GM12878 (cell line): ENCODE data around the gene SEMA5A. TPM values are rescaled to one million over a fixed set of nuclear protein-coding genes. Genes with fewer than 3 reads are reported as not detected.

ENCODE experiments used
- ATAC-seq: fragments of 200-7000 bp; cut with Tn5 transposase; 3 replicates; pipeline ENCODE4 v1.9.1; 2020; ENCODE audit warnings: mild to moderate bottlenecking, moderate library complexity
- BruUV-seq: library from RNA; stranded (reverse); fragments of 400-500 nt; replicated peaks from 2 replicates; lab custom pipeline; 2021; lab: Mats Ljungman, UMichigan
- CTCF ChIA-PET: fragments of 300-600 bp; sonication (Branson Sonifier 250); formaldehyde crosslinking; extraction: SDS; loops from one replicate; lab custom pipeline; 2021; ENCODE audit warnings: inconsistent platforms; lab: Yijun Ruan, JAX
- POLR2A ChIA-PET: fragments of 350-600 bp; formaldehyde crosslinking; extraction: SDS; loops from one replicate; lab custom pipeline; 2021; ENCODE audit warnings: inconsistent platforms; lab: Charles Lee
- RAD21 ChIA-PET: fragments of 300-600 bp; sonication (Branson Sonifier 250); formaldehyde crosslinking; loops from one replicate; lab custom pipeline; 2023; ENCODE audit warnings: antibody characterized with exemption; ENCODE audit not compliant: unreplicated experiment; lab: Charles Lee
- SMC1A ChIA-PET: fragments of 300-600 bp; sonication (Branson Sonifier 250); formaldehyde crosslinking; loops from one replicate; lab custom pipeline; 2023; ENCODE audit not compliant: unreplicated experiment, uncharacterized antibody; lab: Charles Lee
- DNase-seq: peaks from one replicate; pipeline ENCODE4 v3.0.0-alpha.2; 2011; ENCODE audit warnings: low read depth, low spot score
- FAIRE-seq: peaks from 3 replicates; lab custom pipeline; 2011; peaks lifted over from hg19 to GRCh38; lab: Jason Lieb, UNC
- H2AFZ ChIP-seq: 2 replicates; pipeline ENCODE4 v1.6.0; 2011; ENCODE audit warnings: low read depth, low read length, control low read depth; ENCODE audit not compliant: control insufficient read depth
- H3K27ac ChIP-seq: 2 replicates; pipeline ENCODE4 v1.5.1; 2011; ENCODE audit warnings: control low read depth; ENCODE audit not compliant: control insufficient read depth, insufficient read depth
- H3K27me3 ChIP-seq, 2 experiments: replicated peaks in 1 of 2; 2 replicates each; pipeline versions ENCODE4 v1.6.0 to v1.6.1; 2011; ENCODE audit warnings: low read length in 1 of 2; ENCODE audit not compliant: control insufficient read depth in 2 of 2, insufficient read depth in 2 of 2
- H3K36me3 ChIP-seq, 2 experiments: 2 replicates each; pipeline ENCODE4 v1.5.1; 2011; ENCODE audit warnings: low read length in 1 of 2; ENCODE audit not compliant: control insufficient read depth in 2 of 2, insufficient read depth in 2 of 2
- H3K4me1 ChIP-seq: 2 replicates; pipeline ENCODE4 v1.6.1; 2011; ENCODE audit warnings: mild to moderate bottlenecking, low read length, moderate library complexity, mixed read lengths; ENCODE audit not compliant: control insufficient read depth, insufficient read depth
- H3K4me2 ChIP-seq: 2 replicates; pipeline ENCODE4 v1.6.0; 2011; ENCODE audit warnings: control low read depth; ENCODE audit not compliant: control insufficient read depth, insufficient read depth
- H3K4me3 ChIP-seq: fragments of 200-600 bp; sonication (generic); 2 replicates; pipeline ENCODE4 v1.5.1; 2016
- H3K79me2 ChIP-seq: 2 replicates; pipeline ENCODE4 v1.6.0; 2011; ENCODE audit warnings: low read length; ENCODE audit not compliant: control insufficient read depth, insufficient read depth
- H3K9ac ChIP-seq: 2 replicates; pipeline ENCODE4 v1.8.0; 2011; ENCODE audit warnings: low read length, control low read depth, mixed read lengths; ENCODE audit not compliant: control insufficient read depth, insufficient read depth
- H3K9me3 ChIP-seq: replicated peaks from 3 replicates; pipeline ENCODE4 v1.5.1; 2011; ENCODE audit warnings: mild to moderate bottlenecking, low read length; ENCODE audit not compliant: control insufficient read depth, insufficient read depth
- H4K20me1 ChIP-seq: 2 replicates; pipeline ENCODE4 v1.6.0; 2011; ENCODE audit not compliant: control insufficient read depth, insufficient read depth
- IKZF2 ChIP-seq, 2 experiments: fragments of 450-650 bp; IDR thresholded peaks; 2 replicates each; pipeline ENCODE4 v1.6.1; 2017; ENCODE audit warnings: mild to moderate bottlenecking in 2 of 2, moderate library complexity in 2 of 2
- MXI1 ChIP-seq: fragments of 150-350 bp; IDR thresholded peaks from 2 replicates; pipeline ENCODE4 v1.6.1; 2011; ENCODE audit warnings: low read depth, mild to moderate bottlenecking, inconsistent platforms, low read length, improper control_type of control experiment
- MYC ChIP-seq: IDR thresholded peaks from 2 replicates; pipeline ENCODE4 v1.6.1; 2011; ENCODE audit warnings: mild to moderate bottlenecking, low read length, moderate library complexity, inconsistent platforms; ENCODE audit not compliant: insufficient read depth, insufficient replicate concordance, insufficient read length, severe bottlenecking
- NFIC ChIP-seq: IDR thresholded peaks from 2 replicates; pipeline ENCODE4 v1.6.1; 2012; ENCODE audit warnings: low read depth, mild to moderate bottlenecking, inconsistent platforms, low read length, moderate library complexity
- NR2C1 ChIP-seq: fragments of 450-650 bp; IDR thresholded peaks from 2 replicates; pipeline ENCODE4 v1.6.1; 2017; ENCODE audit warnings: antibody characterized with exemption, mild to moderate bottlenecking, moderate library complexity
- WGBS: methylation state at CpG from one replicate; pipeline ENCODE4 v1.1.6; 2016; ENCODE audit warnings: low lambda C conversion rate; ENCODE audit not compliant: insufficient replicate concordance, insufficient coverage; ENCODE audit errors: missing lambda C conversion rate; 5-methylcytosine and 5-hydroxymethylcytosine counted together
- in situ Hi-C: fragments of 300-500 bp; cut with MboI; formaldehyde crosslinking; loops from 9 replicates; pipeline ENCODE4 v1.14.3; 2018; ENCODE audit warnings: mixed read lengths
- intact Hi-C: fragments of 100-400 bp; cut with micrococcal nuclease; formaldehyde crosslinking; loops from one replicate; pipeline ENCODE4 v1.14.2; 2022; ENCODE audit not compliant: unreplicated experiment
- polyA plus RNA-seq, 11 experiments: library from polyadenylated mRNA; depleted of rRNA in 4 of 11; unstranded in 6 of 11; stranded (reverse) in 5 of 11; fragments of >200 nt; fragmentation: Nextera tagmentation in 4 of 11; fragmentation: Illumina TruSeq in 1 of 11; extraction: Ambion mirVana in 4 of 11; extraction: Trizol in 1 of 11; gene quantifications; 1 replicate in 1 of 11; 2 replicates in 10 of 11; pipeline versions ENCODE4 v1.2.1 to v1.2.3, GENCODE V29; 2011 to 2016; ENCODE audit warnings: inconsistent platforms in 2 of 11, missing spikeins in 2 of 11, low read depth in 1 of 11
- total RNA-seq, 4 experiments: library from RNA; depleted of rRNA in 3 of 4; stranded (reverse); fragments of >200 nt in 3 of 4; fragmentation: Illumina TruSeq in 1 of 4; extraction: Trizol in 1 of 4; gene quantifications; 2 replicates each; pipeline versions ENCODE4 v1.2.1 to v1.2.3, GENCODE V29; 2013 to 2021
- TF ChIP-seq, protein P1 (sequence below): fragments of 150-350 bp; IDR thresholded peaks from 2 replicates; pipeline ENCODE4 v1.6.1; 2014; ENCODE audit warnings: mild to moderate bottlenecking, low read depth, low read length
- TF ChIP-seq, protein P2 (sequence below): fragments of 450-650 bp; IDR thresholded peaks from 2 replicates; pipeline ENCODE4 v1.6.1; 2017; ENCODE audit warnings: mild to moderate bottlenecking, low read depth, inconsistent platforms; ENCODE audit not compliant: poor library complexity, severe bottlenecking
- TF ChIP-seq, protein P3 (sequence below): IDR thresholded peaks from 2 replicates; pipeline ENCODE4 v1.6.1; 2012; ENCODE audit warnings: improper control_type of control experiment, low read depth, low read length; ENCODE audit not compliant: insufficient replicate concordance
- TF ChIP-seq, protein P4 (sequence below): fragments of 450-650 bp; IDR thresholded peaks from 2 replicates; pipeline ENCODE4 v1.6.1; 2016; ENCODE audit warnings: mild to moderate bottlenecking

SEMA5A gene
- total and polyA plus RNA-seq, 10 of the 15 experiments (the other 5 are each of a cell fraction or from before 2014, with no cell fraction given): 0.03 to 2.4 (median 0.09) TPM; not detected in 1

DNA sequence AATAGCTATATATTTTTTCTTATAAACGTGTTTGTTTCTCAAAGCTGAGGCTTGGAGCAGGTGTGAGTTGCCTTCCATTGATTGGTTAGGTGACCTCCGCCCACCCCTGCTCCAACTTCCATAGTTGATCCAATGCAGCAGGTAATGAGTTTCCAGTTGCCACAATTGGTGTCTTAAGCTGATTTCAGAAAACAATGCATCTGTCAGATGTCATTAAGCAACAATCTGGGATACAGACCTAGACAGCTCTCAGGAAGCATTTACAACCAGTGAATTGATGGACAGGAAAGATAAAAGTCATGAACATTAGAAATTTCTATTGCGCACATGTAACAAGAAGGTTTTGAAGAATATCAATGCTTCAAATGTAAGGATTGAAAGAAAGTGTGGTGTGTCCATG, 510.5 kb downstream of the SEMA5A start:
- TF ChIP-seq, protein P1, sequence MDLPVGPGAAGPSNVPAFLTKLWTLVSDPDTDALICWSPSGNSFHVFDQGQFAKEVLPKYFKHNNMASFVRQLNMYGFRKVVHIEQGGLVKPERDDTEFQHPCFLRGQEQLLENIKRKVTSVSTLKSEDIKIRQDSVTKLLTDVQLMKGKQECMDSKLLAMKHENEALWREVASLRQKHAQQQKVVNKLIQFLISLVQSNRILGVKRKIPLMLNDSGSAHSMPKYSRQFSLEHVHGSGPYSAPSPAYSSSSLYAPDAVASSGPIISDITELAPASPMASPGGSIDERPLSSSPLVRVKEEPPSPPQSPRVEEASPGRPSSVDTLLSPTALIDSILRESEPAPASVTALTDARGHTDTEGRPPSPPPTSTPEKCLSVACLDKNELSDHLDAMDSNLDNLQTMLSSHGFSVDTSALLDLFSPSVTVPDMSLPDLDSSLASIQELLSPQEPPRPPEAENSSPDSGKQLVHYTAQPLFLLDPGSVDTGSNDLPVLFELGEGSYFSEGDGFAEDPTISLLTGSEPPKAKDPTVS: no peak
- TF ChIP-seq MYC (no peak), IKZF2 (IDR thresholded peaks at IDR 0.05) (no peak), MXI1 (no peak), NR2C1 (no peak), NFIC (no peak)
- TF ChIP-seq, protein P2, sequence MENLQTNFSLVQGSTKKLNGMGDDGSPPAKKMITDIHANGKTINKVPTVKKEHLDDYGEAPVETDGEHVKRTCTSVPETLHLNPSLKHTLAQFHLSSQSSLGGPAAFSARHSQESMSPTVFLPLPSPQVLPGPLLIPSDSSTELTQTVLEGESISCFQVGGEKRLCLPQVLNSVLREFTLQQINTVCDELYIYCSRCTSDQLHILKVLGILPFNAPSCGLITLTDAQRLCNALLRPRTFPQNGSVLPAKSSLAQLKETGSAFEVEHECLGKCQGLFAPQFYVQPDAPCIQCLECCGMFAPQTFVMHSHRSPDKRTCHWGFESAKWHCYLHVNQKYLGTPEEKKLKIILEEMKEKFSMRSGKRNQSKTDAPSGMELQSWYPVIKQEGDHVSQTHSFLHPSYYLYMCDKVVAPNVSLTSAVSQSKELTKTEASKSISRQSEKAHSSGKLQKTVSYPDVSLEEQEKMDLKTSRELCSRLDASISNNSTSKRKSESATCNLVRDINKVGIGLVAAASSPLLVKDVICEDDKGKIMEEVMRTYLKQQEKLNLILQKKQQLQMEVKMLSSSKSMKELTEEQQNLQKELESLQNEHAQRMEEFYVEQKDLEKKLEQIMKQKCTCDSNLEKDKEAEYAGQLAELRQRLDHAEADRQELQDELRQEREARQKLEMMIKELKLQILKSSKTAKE: no peak
- TF ChIP-seq, protein P3, sequence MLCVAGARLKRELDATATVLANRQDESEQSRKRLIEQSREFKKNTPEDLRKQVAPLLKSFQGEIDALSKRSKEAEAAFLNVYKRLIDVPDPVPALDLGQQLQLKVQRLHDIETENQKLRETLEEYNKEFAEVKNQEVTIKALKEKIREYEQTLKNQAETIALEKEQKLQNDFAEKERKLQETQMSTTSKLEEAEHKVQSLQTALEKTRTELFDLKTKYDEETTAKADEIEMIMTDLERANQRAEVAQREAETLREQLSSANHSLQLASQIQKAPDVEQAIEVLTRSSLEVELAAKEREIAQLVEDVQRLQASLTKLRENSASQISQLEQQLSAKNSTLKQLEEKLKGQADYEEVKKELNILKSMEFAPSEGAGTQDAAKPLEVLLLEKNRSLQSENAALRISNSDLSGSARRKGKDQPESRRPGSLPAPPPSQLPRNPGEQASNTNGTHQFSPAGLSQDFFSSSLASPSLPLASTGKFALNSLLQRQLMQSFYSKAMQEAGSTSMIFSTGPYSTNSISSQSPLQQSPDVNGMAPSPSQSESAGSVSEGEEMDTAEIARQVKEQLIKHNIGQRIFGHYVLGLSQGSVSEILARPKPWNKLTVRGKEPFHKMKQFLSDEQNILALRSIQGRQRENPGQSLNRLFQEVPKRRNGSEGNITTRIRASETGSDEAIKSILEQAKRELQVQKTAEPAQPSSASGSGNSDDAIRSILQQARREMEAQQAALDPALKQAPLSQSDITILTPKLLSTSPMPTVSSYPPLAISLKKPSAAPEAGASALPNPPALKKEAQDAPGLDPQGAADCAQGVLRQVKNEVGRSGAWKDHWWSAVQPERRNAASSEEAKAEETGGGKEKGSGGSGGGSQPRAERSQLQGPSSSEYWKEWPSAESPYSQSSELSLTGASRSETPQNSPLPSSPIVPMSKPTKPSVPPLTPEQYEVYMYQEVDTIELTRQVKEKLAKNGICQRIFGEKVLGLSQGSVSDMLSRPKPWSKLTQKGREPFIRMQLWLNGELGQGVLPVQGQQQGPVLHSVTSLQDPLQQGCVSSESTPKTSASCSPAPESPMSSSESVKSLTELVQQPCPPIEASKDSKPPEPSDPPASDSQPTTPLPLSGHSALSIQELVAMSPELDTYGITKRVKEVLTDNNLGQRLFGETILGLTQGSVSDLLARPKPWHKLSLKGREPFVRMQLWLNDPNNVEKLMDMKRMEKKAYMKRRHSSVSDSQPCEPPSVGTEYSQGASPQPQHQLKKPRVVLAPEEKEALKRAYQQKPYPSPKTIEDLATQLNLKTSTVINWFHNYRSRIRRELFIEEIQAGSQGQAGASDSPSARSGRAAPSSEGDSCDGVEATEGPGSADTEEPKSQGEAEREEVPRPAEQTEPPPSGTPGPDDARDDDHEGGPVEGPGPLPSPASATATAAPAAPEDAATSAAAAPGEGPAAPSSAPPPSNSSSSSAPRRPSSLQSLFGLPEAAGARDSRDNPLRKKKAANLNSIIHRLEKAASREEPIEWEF: no peak
- TF ChIP-seq, protein P4, sequence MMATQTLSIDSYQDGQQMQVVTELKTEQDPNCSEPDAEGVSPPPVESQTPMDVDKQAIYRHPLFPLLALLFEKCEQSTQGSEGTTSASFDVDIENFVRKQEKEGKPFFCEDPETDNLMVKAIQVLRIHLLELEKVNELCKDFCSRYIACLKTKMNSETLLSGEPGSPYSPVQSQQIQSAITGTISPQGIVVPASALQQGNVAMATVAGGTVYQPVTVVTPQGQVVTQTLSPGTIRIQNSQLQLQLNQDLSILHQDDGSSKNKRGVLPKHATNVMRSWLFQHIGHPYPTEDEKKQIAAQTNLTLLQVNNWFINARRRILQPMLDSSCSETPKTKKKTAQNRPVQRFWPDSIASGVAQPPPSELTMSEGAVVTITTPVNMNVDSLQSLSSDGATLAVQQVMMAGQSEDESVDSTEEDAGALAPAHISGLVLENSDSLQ: no peak
- Histone ChIP-seq H3K4me2 (no peak overlapping the region), H4K20me1 (no peaks in the 10 kb centered on the region), H3K9me3 (no peaks in the 10 kb centered on the region), H3K4me1 (no peaks in the 10 kb centered on the region), H3K27ac (no peak overlapping the region), H3K36me3 (no peaks in the 10 kb centered on the region), H3K9ac (no peak overlapping the region), H3K79me2 (no peaks in the 10 kb centered on the region), H3K4me3 (no peak overlapping the region), H2AFZ (no peak overlapping the region), H3K27me3 (no peaks in the 10 kb centered on the region)
- SMC1A ChIA-PET: interaction anchor here (1.4 kb wide), 1 partner anchor 166 kb away, joined by 3 read pairs; no protein-coding TSS in a partner anchor
- in situ Hi-C loops (no loop called here), intact Hi-C loops (no loop called here)
- ATAC-seq: no peak
- POLR2A ChIA-PET: interaction anchor here (0.6 to 1.0 kb wide), 2 partner anchors 12 to 28 kb away, joined by 5 read pairs; no protein-coding TSS in a partner anchor
- BruUV-seq: no TSS peak
- CTCF ChIA-PET: no interaction called here
- FAIRE-seq: no peak
- WGBS: 36% methylated on average over 3 of the region's 3 CpGs
- no peak for DNase-seq
- RAD21 ChIA-PET: interaction anchor here (0.6 to 0.7 kb wide), 2 partner anchors 20 to 263 kb away, joined by 3 read pairs; no protein-coding TSS in a partner anchor
